ENCODE results near the gene ADAP1. TPM values are rescaled to one million over a fixed set of nuclear protein-coding genes. Genes with fewer than 3 reads are reported as not detected.
"Not testable (repeated sequence)": the region's sequence is repeated elsewhere in the genome, so short reads cannot be mapped to it uniquely, and the experiment has no call there.

ADAP1 gene, protein sequence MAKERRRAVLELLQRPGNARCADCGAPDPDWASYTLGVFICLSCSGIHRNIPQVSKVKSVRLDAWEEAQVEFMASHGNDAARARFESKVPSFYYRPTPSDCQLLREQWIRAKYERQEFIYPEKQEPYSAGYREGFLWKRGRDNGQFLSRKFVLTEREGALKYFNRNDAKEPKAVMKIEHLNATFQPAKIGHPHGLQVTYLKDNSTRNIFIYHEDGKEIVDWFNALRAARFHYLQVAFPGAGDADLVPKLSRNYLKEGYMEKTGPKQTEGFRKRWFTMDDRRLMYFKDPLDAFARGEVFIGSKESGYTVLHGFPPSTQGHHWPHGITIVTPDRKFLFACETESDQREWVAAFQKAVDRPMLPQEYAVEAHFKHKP
- 11.7 and 21.3 TPM in 2 replicates for total RNA-seq (2014; rRNA removed; shearing (Covaris generic))

DNA sequence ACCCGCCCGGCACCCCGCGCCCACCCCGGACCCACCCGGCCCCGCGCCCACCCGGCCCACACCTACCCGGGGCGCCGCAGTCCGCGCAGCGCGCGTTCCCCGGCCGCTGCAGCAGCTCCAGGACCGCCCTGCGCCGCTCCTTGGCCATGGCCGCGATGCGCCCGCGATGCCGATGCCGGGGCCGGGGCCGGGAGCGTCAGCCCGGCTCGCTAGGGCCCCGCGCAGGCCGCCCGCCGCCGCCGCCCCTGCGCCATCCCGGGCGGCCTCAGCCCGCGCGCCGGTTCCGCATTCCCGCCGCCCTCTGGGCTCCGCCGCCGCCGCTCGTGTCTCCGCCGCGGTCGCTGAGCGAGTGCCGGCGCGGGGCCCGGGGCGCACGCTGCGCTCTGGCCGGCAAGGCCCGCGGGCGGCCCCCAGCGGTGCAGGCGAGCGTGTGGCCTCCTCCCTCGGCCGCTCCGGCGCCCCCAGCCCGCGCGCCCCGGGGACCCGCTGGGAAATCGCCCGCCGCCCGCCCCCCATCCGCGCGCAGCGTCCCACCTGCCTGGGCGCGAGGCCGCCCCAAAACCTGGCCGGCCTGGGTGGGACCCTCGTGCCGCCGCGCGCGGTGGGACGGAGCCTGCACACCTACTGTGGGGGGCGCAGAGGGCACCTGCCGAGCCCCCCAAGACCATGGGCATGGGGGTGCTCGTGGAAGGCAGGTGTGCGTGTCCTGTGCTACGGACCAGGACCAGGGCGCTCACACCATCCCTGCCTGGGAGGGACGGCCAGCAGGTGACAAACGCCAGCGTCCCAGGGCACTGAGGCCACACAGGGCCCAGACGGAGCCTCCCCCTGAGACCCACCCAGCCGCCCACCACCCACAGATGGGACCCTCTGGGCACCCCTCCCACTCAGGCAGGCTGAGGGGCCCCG, at the start of gene ADAP1:
Gene ADAP1, minus strand, starts transcription at position 351 of the 909 bp plus-strand sequence. Its CDS starts 203 bp downstream, at position 148.
- no peak for DNase-seq (ENCODE audit: low spot score)

DNA sequence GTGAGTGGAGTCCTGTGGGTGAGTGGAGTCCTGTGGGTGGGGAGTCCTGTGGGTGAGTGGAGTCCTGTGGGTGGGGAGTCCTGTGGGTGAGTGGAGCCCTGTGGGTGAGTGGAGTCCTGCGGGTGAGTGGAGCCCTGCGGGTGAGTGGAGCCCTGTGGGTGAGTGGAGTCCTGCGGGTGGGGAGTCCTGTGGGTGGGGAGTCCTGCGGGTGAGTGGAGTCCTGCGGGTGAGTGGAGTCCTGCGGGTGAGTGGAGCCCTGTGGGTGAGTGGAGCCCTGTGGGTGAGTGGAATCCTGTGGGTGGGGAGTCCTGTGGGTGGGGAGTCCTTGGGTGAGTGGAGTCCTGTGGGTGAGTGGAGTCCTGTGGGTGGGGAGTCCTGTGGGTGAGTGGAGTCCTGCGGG, 48.0 kb upstream of the ADAP1 start:
- DNase-seq (ENCODE audit: low spot score); in situ Hi-C loops (cut with HindIII; ENCODE audit: low sequenced_read_pairs): not testable (repeated sequence)

More for the DNA sequence above, at the start of gene ADAP1:
- in situ Hi-C loops (cut with HindIII; ENCODE audit: low sequenced_read_pairs) = no loop called here

DNA sequence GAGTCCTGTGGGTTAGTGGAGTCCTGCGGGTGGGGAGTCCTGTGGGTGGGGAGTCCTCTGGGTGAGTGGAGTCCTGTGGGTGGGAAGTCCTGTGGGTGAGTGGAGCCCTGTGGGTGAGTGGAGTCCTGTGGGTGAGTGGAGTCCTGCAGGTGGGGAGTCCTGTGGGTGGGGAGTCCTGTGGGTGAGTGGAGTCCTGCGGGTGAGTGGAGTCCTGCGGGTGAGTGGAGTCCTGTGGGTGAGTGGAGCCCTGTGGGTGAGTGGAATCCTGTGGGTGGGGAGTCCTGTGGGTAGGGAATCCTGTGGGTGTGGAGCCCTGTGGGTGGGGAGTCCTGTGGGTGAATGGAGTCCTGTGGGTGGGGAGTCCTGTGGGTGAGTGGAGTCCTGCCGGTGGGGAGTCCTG, 47.5 kb upstream of the ADAP1 start:
- in situ Hi-C loops (cut with HindIII; ENCODE audit: low sequenced_read_pairs); DNase-seq (ENCODE audit: low spot score): not testable (repeated sequence)

DNA sequence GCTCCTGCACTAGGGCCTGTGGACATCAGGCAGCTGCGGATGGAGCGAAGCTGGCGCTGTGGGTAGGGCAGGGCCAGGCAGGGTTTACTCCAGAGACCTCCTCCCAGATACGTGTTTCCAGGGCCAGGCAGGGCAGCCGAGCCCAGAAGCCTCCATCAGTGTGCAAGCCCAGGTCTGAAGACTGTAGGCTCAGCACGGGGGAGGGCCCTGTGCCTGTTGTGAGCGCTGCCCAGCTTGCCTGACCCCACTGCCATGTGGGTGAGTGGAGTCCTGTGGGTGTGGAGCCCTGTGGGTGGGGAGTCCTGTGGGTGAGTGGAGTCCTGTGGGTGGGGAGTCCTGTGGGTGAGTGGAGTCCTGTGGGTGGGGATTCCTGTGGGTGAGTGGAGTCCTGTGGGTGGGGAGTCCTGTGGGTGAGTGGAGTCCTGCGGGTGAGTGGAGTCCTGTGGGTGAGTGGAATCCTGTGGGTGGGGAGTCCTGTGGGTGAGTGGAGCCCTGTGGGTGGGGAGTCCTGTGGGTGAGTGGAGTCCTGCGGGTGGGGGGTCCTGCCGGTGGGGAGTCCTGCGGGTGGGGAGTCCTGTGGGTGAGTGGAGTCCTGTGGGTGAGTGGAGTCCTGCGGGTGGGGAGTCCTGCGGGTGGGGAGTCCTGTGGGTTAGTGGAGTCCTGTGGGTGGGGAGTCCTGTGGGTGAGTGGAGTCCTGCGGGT, 46.7 kb upstream of the ADAP1 start:
- DNase-seq (ENCODE audit: low spot score); in situ Hi-C loops (cut with HindIII; ENCODE audit: low sequenced_read_pairs): not testable (repeated sequence)

DNA sequence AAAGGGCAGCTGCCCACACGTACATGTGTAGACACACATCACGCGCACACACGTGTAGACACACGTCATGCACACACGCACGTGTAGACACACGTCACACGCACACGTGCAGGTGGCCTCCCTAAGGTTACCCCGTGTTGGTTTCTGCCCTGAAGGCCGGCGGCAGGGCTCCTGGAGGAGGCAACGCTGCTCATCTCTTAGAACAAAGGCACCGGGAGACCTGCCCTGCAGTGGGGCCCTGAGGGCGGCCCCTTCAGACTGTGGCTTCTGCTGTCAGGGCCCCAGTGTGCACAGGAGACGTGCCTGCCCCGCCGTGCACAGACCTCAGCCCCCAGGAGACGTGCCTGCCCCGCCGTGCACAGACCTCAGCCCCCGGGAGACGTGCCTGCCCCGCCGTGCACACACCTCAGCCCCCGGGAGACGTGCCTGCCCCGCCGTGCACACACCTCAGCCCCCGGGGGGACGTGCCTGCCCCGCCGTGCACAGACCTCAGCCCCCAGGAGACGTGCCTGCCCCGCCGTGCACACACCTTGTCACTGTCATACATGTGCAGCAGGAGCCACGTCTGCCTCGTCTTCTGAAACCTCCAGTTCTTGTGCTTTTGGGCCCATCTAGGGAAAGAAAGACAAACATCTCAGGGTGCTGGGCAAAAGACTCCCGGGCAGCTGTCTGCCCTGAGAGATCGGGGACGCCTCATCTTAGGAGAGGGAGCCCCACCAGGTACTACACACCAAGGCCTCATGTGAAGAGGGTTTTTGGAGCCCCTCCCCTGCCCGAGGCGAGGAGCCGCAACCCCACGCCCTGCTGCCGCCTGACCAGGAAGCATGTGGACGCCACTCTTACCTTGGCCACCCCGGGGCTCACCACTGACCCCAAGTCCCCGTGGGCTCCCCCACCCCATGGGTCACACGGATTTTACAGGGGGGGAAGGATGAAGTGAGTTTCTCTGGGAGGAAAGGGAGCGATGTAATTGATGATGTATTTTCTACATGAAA, 45.8 kb upstream of the ADAP1 start:
- in situ Hi-C loops (cut with HindIII; ENCODE audit: low sequenced_read_pairs) = no loop called here
- no peak for DNase-seq (ENCODE audit: low spot score)

DNA sequence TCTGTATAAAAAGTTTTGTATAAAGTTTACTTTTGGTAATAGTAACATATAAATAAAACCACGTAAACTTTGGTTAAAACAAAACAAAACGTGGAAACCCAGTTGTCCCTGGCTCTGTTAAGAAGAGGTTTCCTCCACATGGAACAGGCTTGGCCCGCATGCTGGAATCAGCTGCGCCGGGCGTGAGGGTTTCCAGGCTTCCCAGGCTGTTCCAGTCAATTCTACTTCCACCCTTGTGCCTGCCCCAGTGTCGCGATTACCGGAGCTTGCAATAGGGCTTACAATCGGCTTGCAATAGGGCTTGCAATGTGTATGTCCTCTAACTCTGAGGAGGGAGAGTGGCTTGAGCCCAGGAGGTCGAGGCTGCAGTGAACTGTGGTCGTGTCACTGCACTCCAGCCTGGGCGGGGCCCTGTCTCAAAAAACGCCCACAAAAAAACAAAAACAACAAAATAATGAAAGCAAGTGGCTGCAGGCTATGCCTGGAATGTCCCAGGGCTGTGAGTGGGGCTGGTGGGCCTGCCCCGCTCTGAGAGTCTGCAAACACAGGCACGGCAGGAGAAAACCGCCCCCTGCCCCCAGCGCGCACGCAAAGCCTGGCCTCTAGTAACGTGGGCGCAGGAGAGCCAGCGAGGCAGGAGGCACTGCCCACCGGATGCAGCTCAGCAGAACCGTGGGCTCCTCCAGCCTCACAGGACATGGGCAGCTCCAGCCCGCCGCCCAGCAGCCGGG, 44.8 kb upstream of the ADAP1 start:
- no peak for DNase-seq (ENCODE audit: low spot score)
- in situ Hi-C loops (cut with HindIII; ENCODE audit: low sequenced_read_pairs) = no loop called here

DNA sequence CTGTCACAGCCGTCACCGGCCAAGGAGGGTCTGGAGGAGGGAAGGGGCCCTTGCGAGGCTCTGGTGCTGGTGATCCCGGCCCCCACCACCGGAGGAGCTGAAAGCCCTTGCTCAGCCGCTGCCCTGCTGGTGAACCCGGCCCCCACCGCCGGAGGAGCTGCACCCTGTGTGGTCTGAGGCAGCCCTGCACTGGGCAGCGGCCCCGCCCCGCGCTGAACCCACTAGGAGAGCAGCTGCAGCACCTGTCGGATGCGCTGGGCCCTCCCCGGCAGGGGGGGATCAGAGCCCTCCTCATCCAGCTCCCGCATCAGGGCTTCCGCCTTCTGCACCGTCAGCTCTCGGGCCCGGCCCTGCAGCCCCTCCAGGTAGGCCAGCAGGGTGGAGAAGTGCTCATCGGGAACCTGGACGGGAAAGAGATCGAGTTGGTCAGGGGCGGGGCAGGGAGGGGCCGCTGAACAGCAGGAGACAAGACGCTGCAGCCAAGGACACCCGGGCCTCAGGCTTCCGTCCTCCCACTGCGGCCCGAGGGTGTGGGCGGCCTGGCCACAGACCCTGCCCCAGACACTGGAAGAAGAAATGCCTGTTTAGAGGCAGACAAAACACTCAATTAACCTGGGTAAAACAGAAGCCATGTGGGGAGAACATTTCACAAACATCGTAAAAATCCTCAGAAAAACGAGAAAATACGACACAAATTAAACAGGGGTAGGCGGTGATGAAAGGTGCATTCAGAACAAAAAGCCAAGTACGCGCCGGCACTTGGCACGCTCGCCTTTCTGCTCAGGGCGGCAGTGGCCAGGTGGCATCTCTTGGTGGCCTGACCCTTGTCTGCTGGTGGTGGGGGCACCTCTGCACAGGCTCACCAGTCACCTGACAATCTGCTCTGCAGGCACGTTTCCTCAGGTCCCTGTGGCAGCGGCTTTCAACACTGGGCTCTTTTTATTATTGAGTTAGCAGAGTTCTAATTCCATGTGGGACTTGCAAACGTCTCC, 43.2 kb upstream of the ADAP1 start:
- peak; percentile 64 for DNase-seq (ENCODE audit: low spot score)
- in situ Hi-C loops (cut with HindIII; ENCODE audit: low sequenced_read_pairs) = no loop called here

DNA sequence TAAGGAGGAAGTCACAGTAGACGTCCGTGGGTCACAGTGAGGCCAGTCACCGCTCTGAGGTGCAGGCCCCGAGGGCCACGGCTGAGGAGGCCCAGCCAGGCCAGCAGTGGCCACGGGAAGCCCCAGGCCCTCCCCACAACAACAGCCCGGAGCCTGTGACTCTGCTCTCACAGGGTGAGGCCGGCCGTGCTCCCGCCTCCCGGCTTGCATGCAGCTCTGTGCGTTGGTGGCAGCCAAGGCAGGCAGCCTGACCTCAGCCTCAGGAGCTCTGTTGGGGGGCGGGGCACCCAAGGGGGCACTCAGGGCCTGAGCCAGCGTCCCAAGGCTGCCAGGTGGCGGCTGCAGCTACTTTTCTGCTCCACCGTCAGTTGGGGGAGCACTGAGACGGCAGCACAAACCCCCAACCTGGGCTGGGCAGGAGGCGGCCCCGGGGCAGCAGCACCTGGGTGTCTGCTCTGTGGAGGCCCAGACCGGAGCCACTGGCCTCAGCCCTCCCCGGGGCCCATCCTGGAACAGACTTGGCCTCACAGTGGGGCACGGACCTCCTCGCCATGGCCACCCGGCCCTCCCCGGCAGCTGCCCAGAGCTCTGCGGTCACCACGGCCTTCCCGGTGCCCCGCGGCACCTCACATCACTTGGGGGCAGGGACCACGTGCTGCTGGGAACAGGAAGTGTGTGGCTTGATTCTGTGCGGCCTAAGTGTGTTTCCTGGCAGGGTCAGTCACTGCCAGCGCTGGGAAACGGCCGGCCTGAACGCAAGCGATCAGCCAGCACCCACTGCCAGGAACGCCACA, 41.8 kb upstream of the ADAP1 start:
- in situ Hi-C loops (cut with HindIII; ENCODE audit: low sequenced_read_pairs) = no loop called here
- no peak for DNase-seq (ENCODE audit: low spot score)

DNA sequence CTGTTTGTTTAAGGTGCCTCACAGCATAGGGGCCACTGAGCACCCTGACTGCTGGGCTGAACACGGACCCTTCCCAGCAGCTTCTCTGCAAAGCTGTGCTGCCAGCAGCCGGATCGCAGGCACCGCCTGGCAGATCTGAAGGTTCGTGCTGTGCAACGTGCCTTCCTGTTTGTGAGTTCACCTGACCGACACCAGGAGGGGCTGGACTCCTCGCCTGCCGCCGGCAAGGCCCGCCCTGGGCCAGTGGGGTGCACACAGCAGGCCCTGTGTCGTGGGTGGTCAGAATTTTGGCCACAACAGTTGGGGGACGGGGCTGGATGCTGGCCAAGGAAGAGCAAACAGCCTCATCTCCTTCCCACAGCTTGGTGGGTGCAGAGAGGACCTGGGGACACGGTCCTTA, 41.1 kb upstream of the ADAP1 start:
- DNase-seq (ENCODE audit: low spot score) = no peak
- in situ Hi-C loops (cut with HindIII; ENCODE audit: low sequenced_read_pairs) = no loop called here

DNA sequence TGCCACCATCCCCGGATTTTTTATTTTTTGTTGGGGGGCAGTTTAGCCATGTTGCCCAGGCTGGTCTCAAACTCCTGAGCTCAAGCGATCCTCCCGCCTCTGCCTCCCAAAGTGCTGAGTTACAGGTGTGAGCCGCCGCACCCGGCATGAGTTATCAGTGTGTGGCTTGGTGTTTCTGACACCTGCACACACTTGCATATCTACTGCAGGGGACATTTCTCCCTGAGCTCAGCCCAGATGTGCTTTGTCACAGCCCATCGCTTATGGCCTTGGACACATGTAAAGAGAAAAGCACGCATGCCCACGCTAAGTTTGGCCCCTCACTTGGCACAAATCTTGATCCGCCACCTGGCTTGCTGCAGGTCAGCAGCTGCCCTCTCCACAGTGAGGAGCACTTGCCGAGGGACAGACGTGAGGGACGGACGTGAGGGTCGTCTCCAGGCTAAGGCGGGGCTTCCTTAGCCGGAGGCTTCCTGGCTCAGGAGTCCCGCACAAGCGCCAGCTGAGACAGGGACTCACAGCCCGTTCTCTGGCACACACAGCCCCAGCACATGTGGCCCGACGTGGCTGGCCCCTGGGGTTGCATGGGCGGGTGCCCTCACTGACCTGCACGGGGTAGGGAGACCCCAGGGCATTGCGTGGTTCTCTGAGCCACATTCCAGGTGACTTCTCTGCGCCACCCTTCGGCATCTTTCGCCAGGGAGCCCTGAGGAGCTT, 40.3 kb upstream of the ADAP1 start:
- no peak for DNase-seq (ENCODE audit: low spot score)
- in situ Hi-C loops (cut with HindIII; ENCODE audit: low sequenced_read_pairs) = no loop called here

DNA sequence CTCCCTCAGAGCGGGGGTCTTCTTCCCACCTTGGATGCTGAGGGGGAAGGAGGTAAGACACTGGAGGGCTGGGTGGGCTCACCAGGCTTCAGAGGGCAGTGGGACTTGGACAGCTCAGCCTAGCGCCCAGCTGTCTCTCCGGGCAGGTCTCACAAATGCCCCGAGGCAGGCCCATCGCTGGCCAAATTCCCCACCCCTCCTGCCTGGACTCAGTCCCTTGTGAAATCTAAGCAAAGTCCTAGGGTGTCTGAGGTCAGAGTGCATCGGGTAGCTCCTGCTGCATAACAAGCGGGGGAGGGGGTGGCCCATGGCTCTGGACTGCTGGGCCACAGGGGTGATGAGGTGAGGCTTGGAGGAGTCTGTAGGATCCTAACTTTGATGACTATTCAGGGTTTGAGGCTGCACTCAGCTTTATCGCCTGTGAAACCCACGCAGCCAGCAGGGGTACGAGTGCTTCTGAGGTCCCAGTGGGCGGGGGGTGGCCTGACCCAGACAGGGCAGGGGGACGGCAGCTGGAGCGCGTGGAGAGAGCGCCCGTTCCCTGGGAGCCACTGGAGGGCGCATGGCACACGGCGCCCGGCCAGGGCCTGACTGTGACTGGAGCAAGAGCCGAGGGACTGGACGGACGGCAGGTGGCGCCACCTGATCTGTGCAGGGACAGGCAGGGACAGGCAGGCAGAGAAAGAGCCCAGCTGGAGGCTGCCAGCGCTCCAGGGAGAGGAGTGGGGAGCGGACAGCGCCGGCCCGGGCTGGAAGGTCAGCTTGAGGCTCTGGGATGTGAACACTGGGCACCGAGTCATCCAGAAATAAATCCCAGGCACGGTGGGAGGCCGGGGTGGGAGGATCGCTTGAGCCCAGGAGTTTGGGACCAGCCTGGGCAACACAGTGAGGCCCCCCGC, 38.5 kb upstream of the ADAP1 start:
- in situ Hi-C loops (cut with HindIII; ENCODE audit: low sequenced_read_pairs) = no loop called here
- peak; percentile 97 for DNase-seq (ENCODE audit: low spot score)

DNA sequence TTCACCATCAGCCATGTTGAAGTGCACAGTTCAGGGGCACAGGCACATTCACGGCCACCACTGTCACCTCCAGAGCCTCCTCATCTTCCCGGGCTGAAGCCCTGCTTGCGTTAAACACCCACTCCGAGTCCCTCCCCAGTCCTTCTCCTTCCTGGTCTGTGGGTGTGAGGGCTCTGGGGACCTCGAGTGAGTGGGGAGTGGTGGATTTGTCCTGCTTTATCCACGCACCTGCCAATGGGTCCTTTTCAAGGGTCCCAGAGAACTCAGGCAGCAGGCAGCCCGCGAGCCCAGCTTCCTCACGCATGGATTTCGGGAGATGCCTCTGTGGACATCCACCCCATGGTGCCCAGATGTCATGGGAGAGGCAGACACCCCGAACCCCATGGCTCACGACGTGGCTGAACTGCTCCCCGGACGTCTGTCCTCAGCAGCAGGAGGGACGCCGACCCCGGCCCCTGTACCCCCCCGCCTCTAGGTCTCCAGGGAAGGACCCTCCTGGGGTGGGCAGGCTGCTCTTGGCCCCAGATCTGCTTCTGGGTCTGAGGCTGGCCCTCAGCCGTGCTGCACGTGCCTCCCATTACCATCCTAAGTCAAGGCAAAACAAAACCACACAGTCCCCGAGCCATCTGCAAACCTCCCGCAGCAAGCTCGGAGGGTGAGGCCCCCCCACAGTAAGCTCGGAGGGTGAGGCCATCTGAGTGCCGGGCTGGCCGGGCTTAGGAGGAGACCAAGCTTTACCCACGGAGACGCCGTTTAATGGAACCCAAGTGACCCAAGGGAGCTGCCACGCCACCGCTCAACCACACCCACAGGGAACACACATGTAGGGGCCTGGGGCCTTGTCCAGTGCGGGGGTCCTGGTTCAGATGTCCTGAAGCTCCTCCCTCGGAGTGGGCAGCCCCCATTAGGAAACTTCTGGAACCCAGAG, 37.5 kb upstream of the ADAP1 start:
- DNase-seq (ENCODE audit: low spot score) = no peak
- in situ Hi-C loops (cut with HindIII; ENCODE audit: low sequenced_read_pairs) = no loop called here

DNA sequence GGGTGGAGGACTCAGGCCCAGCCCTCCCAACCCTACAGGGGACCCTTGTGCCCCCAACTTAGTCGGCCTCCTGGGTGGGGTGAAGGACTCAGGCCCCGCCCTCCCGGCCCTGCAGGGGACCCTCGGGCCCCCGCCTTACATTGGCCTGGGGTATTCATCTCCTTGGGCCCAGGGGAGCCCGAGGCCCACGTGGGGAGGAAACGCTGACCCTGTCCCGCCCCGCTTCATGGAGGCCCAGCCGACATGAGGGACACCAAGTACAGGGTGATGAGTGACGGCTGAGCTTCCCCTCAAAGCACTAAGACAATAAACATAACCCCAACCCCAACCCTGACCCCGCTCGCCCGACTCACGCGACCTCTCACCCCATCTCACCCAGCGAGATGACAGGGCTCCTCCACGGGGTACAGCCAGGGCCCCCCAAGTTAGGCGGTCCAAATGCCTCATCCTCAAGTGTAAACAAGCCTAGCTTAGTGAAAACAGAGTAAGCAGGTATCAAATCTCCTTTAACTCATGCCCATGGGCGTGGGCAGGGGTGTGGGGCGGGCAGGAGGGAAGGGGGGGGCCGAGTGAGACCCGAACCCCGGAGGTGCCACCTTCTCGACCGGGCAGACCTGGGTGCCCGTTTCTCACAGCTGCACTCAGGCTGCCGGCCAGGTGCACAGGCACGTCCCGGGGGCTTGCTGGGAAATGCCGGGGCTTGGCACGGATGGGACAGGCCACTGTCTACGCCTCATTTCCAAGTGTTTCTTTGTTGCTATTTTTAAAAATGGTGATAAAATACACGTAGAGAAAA, 36.7 kb upstream of the ADAP1 start:
- in situ Hi-C loops (cut with HindIII; ENCODE audit: low sequenced_read_pairs) = no loop called here
- DNase-seq (ENCODE audit: low spot score) = no peak
